MCF 10A (cell line): Measurements from ENCODE around the gene PACSIN2. TPM values are rescaled to one million over a fixed set of nuclear protein-coding genes. Genes with fewer than 3 reads are reported as not detected.

ENCODE experiments used
- BruUV-seq: library from RNA; stranded (reverse); fragments of 400-500 nt; replicated peaks from 2 replicates; lab custom pipeline; 2021; lab: Mats Ljungman, UMichigan
- CTCF ChIA-PET: fragments of 300-600 bp; sonication (Branson Sonifier 250); formaldehyde crosslinking; extraction: SDS; loops from one replicate; lab custom pipeline; 2021; ENCODE audit warnings: antibody characterized with exemption, inconsistent platforms; lab: Yijun Ruan, JAX
- POLR2A ChIA-PET: fragments of 300-600, 350-650 bp; sonication (Branson Sonifier 250); formaldehyde crosslinking; extraction: SDS; loops from one replicate; lab custom pipeline; 2020; ENCODE audit warnings: antibody characterized with exemption, inconsistent platforms; lab: Yijun Ruan, JAX
- DNase-seq: peaks from one replicate; pipeline ENCODE4 v3.0.0-alpha.2; 2018; ENCODE audit not compliant: unreplicated experiment
- H3K27ac Mint-ChIP-seq: one replicate; pipeline ENCODE4 v1.8.0; 2022; ENCODE audit warnings: mild to moderate bottlenecking, low read depth, mixed read lengths; ENCODE audit not compliant: unreplicated experiment
- H3K27me3 Mint-ChIP-seq: one replicate; pipeline ENCODE4 v1.8.0; 2022; ENCODE audit warnings: mixed read lengths; ENCODE audit not compliant: insufficient read depth, unreplicated experiment
- H3K36me3 Mint-ChIP-seq: one replicate; pipeline ENCODE4 v1.8.0; 2022; ENCODE audit warnings: mild to moderate bottlenecking, moderate library complexity, mixed read lengths; ENCODE audit not compliant: insufficient read depth, unreplicated experiment
- H3K4me1 Mint-ChIP-seq: one replicate; pipeline ENCODE4 v1.8.0; 2022; ENCODE audit warnings: mixed read lengths; ENCODE audit not compliant: insufficient read depth, unreplicated experiment
- H3K4me3 Mint-ChIP-seq: one replicate; pipeline ENCODE4 v1.8.0; 2022; ENCODE audit warnings: mild to moderate bottlenecking, moderate library complexity, mixed read lengths; ENCODE audit not compliant: unreplicated experiment
- H3K9me3 Mint-ChIP-seq: one replicate; pipeline ENCODE4 v1.8.0; 2022; ENCODE audit warnings: mixed read lengths; ENCODE audit not compliant: unreplicated experiment
- intact Hi-C: fragments of 100-400 bp; cut with micrococcal nuclease; formaldehyde crosslinking; loops from 2 replicates; pipeline ENCODE4 v1.14.1; 2022
- total RNA-seq: library from RNA; stranded (reverse); gene quantifications from 2 replicates; pipeline ENCODE4 v1.2.3, GENCODE V29; 2022
- TF ChIP-seq, protein P1 (sequence below): fragments of 200-600 bp; IDR thresholded peaks from one replicate; pipeline ENCODE4 v1.8.0; 2022; ENCODE audit warnings: antibody characterized with exemption, mild to moderate bottlenecking; ENCODE audit not compliant: unreplicated experiment

The PACSIN2 gene
- total RNA-seq, 1 experiment from 2014 or later = 67.3 TPM

DNA sequence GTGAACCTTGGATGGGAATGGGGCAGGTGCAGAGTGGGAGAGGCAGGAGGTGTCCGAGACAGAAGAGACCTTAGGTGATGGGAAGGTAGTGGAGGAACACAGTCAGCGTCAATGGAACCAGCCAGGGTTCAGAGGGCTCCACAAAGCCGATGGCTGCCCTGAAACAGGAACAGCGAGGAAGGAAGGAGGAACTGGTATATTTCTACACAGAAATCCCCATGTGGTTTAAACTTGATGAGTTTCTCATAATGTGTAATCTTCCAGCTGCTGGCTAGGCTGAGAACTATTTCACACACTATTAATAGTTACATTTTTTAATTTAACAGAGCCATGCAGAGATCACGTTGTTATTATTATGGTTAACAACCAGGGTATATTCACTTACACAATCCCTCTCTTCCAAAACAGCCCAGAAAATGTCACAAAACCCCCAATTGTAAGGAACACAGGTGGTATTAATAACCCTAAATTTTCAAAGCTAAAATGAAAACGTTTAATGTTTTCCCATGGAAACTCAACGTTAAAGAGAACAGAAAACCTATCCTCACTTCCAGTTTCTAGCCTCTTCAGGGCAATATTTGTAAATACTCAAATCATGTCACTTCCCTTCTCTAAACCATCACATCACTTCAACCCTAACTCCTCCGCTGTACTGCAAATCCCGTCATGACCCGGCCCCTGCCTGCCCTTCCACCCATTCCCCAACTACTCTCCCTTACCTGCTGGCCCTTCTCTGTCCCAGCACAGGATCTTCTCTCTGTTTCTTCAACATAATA, 83.3 kb downstream of the PACSIN2 start:
- POLR2A ChIA-PET = interaction anchor here (0.7 to 1.8 kb wide), 5 partner anchors 8 to 82 kb away, joined by 3 to 6 read pairs (median 4); no protein-coding TSS in a partner anchor
- peak overlapping the region; percentile 99 for H3K27ac Mint-ChIP-seq
- H3K27me3 Mint-ChIP-seq = no peaks in the 10 kb centered on the region
- peaks cover 6% of the 10 kb centered on the region for H3K36me3 Mint-ChIP-seq
- H3K4me3 Mint-ChIP-seq = no peak overlapping the region
- intact Hi-C loops = loop anchor here (10.0 kb wide), 1 partner anchor 103 kb away; no protein-coding TSS in a partner anchor
- DNase-seq = no peak
- BruUV-seq = no TSS peak
- TF ChIP-seq, protein P1, sequence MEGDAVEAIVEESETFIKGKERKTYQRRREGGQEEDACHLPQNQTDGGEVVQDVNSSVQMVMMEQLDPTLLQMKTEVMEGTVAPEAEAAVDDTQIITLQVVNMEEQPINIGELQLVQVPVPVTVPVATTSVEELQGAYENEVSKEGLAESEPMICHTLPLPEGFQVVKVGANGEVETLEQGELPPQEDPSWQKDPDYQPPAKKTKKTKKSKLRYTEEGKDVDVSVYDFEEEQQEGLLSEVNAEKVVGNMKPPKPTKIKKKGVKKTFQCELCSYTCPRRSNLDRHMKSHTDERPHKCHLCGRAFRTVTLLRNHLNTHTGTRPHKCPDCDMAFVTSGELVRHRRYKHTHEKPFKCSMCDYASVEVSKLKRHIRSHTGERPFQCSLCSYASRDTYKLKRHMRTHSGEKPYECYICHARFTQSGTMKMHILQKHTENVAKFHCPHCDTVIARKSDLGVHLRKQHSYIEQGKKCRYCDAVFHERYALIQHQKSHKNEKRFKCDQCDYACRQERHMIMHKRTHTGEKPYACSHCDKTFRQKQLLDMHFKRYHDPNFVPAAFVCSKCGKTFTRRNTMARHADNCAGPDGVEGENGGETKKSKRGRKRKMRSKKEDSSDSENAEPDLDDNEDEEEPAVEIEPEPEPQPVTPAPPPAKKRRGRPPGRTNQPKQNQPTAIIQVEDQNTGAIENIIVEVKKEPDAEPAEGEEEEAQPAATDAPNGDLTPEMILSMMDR = no peak
- peaks cover 63% of the 10 kb centered on the region for H3K4me1 Mint-ChIP-seq
- CTCF ChIA-PET = interaction anchor here (0.6 to 1.2 kb wide), 3 partner anchors 49 to 91 kb away, joined by 3 to 5 read pairs (median 3); no protein-coding TSS in a partner anchor
- H3K9me3 Mint-ChIP-seq = no peaks in the 10 kb centered on the region

DNA sequence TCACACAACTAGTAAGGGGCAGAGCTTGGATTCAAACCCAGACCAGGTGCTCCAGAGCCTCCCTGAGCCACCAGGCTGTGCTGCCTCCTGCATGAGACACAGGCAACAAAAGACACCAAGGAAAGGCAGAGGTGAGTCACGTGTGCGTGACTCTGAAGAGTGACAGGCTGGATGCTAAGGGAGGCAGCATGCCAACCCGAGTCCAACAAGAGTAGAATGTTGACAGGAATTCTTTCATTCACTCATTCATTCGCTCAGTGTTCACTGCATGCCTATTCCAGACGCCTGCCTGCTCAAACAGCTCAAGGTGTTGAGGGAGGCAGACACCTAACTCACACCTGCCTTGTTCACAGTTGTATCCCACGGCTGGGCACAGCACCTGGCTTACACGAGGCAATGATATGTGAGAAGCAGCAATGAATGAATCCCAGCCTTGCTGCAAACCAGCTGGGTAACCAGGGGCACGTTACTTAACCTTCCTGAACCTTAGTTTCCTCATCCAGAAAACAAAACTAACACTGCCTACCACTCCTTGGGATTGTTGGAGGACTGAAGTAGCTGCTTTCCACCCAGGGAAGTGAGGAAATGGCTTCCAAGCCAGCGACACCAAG, 84.0 kb downstream of the PACSIN2 start:
- DNase-seq = peak; percentile 83
- intact Hi-C loops = loop anchor here (10.0 kb wide), 1 partner anchor 104 kb away; no protein-coding TSS in a partner anchor
- Mint-ChIP-seq H3K4me3 (no peak overlapping the region), H3K36me3 (peaks cover 6% of the 10 kb centered on the region), H3K27ac (peak overlapping the region; percentile 99), H3K4me1 (peaks cover 62% of the 10 kb centered on the region), H3K9me3 (no peaks in the 10 kb centered on the region), H3K27me3 (no peaks in the 10 kb centered on the region)
- no TSS peak for BruUV-seq
- ChIA-PET CTCF (interaction anchor here (0.5 to 1.2 kb wide), 4 partner anchors 48 to 91 kb away, joined by 3 to 5 read pairs (median 4); no protein-coding TSS in a partner anchor), POLR2A (interaction anchor here (0.7 to 1.8 kb wide), 6 partner anchors 9 to 85 kb away, joined by 3 to 6 read pairs (median 3); no protein-coding TSS in a partner anchor)
- TF ChIP-seq, protein P1 = peak; percentile 16

- no peak overlapping the region for H3K4me3 Mint-ChIP-seq
- H3K9me3 Mint-ChIP-seq = no peaks in the 10 kb centered on the region
- POLR2A ChIA-PET = interaction anchor here (0.6 to 2.0 kb wide), 4 partner anchors 7 to 86 kb away, joined by 3 to 7 read pairs (median 4); no protein-coding TSS in a partner anchor
- CTCF ChIA-PET = interaction anchor here (0.6 to 1.2 kb wide), 3 partner anchors 9 to 104 kb away, joined by 3 to 4 read pairs (median 3); no protein-coding TSS in a partner anchor
- BruUV-seq = no TSS peak
- H3K36me3 Mint-ChIP-seq = no peaks in the 10 kb centered on the region
- no peak for DNase-seq
- intact Hi-C loops = loop anchor here (10.0 kb wide), 1 partner anchor 105 kb away; no protein-coding TSS in a partner anchor
- TF ChIP-seq, protein P1 = no peak
- peak overlapping the region; percentile 99 for H3K27ac Mint-ChIP-seq
- peaks cover 58% of the 10 kb centered on the region for H3K4me1 Mint-ChIP-seq
- no peaks in the 10 kb centered on the region for H3K27me3 Mint-ChIP-seq
Measured at GRCh38 chr22:42929838-42930155, 85.2 kb downstream of the PACSIN2 start.
